H1 (cell line): ENCODE data around the gene MAPK14. TPM values are rescaled to one million over a fixed set of nuclear protein-coding genes. Genes with fewer than 3 reads are reported as not detected.

Experiments used
- CTCF ChIA-PET: fragments of 300-600 bp; sonication (Branson Sonifier 250); formaldehyde crosslinking; loops from one replicate; lab custom pipeline; 2021; ENCODE audit not compliant: partially characterized antibody; lab: Charles Lee
- POLR2A ChIA-PET: fragments of 300-600 bp; sonication (Branson Sonifier 250); formaldehyde crosslinking; loops from one replicate; lab custom pipeline; 2021; ENCODE audit warnings: inconsistent platforms; ENCODE audit not compliant: partially characterized antibody; lab: Charles Lee
- DNase-seq, 2 experiments: peaks; one replicate each; pipeline versions ENCODE4 v3.0.0 to v3.0.0-alpha.2; 2010 to 2022; ENCODE audit warnings: low spot score in 2 of 2, low read depth in 1 of 2, mixed read lengths in 1 of 2
- FAIRE-seq: peaks from 2 replicates; lab custom pipeline; 2011; peaks lifted over from hg19 to GRCh38; lab: Jason Lieb, UNC
- H2AFZ ChIP-seq: 2 replicates; pipeline ENCODE4 v1.8.1; 2012; ENCODE audit warnings: low read length, inconsistent platforms
- H2AK5ac ChIP-seq: 2 replicates; pipeline ENCODE4 v1.6.1; 2013; ENCODE audit warnings: low read depth, low read length
- H2BK120ac ChIP-seq: replicated peaks from 2 replicates; pipeline ENCODE3; 2013; ENCODE audit warnings: low read depth, low read length, inconsistent platforms
- H2BK12ac ChIP-seq: 2 replicates; pipeline ENCODE4 v1.6.1; 2013; ENCODE audit warnings: low read depth, low read length
- H2BK15ac ChIP-seq: 2 replicates; pipeline ENCODE4 v1.6.1; 2013; ENCODE audit warnings: low read length
- H2BK20ac ChIP-seq: 2 replicates; pipeline ENCODE4 v1.6.1; 2013; ENCODE audit warnings: low read length
- H2BK5ac ChIP-seq: 2 replicates; pipeline ENCODE4 v1.6.1; 2013; ENCODE audit warnings: low read depth, low read length
- H3K14ac ChIP-seq: 2 replicates; pipeline ENCODE4 v1.6.1; 2013; ENCODE audit warnings: inconsistent platforms; ENCODE audit not compliant: insufficient read length
- H3K18ac ChIP-seq: 2 replicates; pipeline ENCODE4 v1.6.1; 2013; ENCODE audit warnings: low read length; ENCODE audit errors: extremely low read depth
- H3K23ac ChIP-seq: 2 replicates; pipeline ENCODE4 v1.6.1; 2013; ENCODE audit warnings: inconsistent platforms; ENCODE audit not compliant: insufficient read length
- H3K23me2 ChIP-seq: 2 replicates; pipeline ENCODE4 v1.6.1; 2013; ENCODE audit warnings: low read depth, low read length
- H3K27ac ChIP-seq: 2 replicates; pipeline ENCODE4 v1.6.1; 2011; ENCODE audit warnings: low read depth, low read length, inconsistent platforms
- H3K27me3 ChIP-seq, 4 experiments: replicated peaks in 1 of 4; 1 replicate in 1 of 4; 2 replicates in 3 of 4; pipeline versions ENCODE4 v1.6.1 to v1.8.1; 2011 to 2013; ENCODE audit warnings: low read length in 3 of 4, mild to moderate bottlenecking in 3 of 4, inconsistent platforms in 2 of 4, mixed read lengths in 2 of 4, moderate library complexity in 1 of 4; ENCODE audit not compliant: control insufficient read depth in 3 of 4, insufficient read depth in 3 of 4; ENCODE audit errors: extremely low read depth in 1 of 4
- H3K36me3 ChIP-seq, 4 experiments: 2 replicates each; pipeline versions ENCODE4 v1.6.1 to v1.8.1; 2011 to 2013; ENCODE audit warnings: mild to moderate bottlenecking in 4 of 4, low read length in 3 of 4, moderate library complexity in 2 of 4, control low read depth in 1 of 4, inconsistent platforms in 1 of 4; ENCODE audit not compliant: insufficient read depth in 4 of 4, control insufficient read depth in 2 of 4
- H3K4ac ChIP-seq: replicated peaks from 2 replicates; pipeline ENCODE3; 2013; ENCODE audit warnings: low read length, low read depth, mixed read lengths, inconsistent platforms; ENCODE audit not compliant: insufficient read length
- H3K4me1 ChIP-seq, 4 experiments: replicated peaks in 1 of 4; 1 replicate in 1 of 4; 2 replicates in 3 of 4; pipeline versions ENCODE4 v1.6.1 to v1.8.1; 2011 to 2013; ENCODE audit warnings: low read length in 3 of 4, inconsistent platforms in 2 of 4, mixed read lengths in 1 of 4; ENCODE audit not compliant: insufficient read depth in 4 of 4, control insufficient read depth in 3 of 4
- H3K4me2 ChIP-seq, 2 experiments: 2 replicates each; pipeline versions ENCODE4 v1.6.1 to v1.8.1; 2011 to 2013; ENCODE audit warnings: low read depth in 2 of 2, low read length in 2 of 2, control low read depth in 1 of 2, inconsistent platforms in 1 of 2, mild to moderate bottlenecking in 1 of 2; ENCODE audit not compliant: insufficient read depth in 1 of 2
- H3K4me3 ChIP-seq, 4 experiments: fragments of 200-600, 300-600 bp in 1 of 4; sonication (generic), shearing (Covaris generic), sonication (Bioruptor Twin) in 1 of 4; 2 replicates each; pipeline versions ENCODE4 v1.5.1 to v1.8.1; 2011 to 2016; ENCODE audit warnings: low read length in 4 of 4, low read depth in 3 of 4, control low read depth in 2 of 4, inconsistent platforms in 2 of 4, mild to moderate bottlenecking in 2 of 4, mixed read lengths in 1 of 4, moderate library complexity in 1 of 4; ENCODE audit not compliant: insufficient read depth in 2 of 4; ENCODE audit errors: extremely low read depth in 1 of 4
- H3K56ac ChIP-seq: replicated peaks from 2 replicates; pipeline ENCODE3; 2013; ENCODE audit warnings: low read depth, mild to moderate bottlenecking, mixed read lengths, low read length, inconsistent platforms; ENCODE audit not compliant: insufficient read length
- H3K79me1 ChIP-seq: 2 replicates; pipeline ENCODE4 v1.6.1; 2013; ENCODE audit warnings: low read depth, low read length, control low read depth
- H3K79me2 ChIP-seq, 2 experiments: 2 replicates each; pipeline versions ENCODE4 v1.6.1 to v1.8.1; 2012 to 2013; ENCODE audit warnings: low read length in 2 of 2, mild to moderate bottlenecking in 2 of 2, inconsistent platforms in 1 of 2; ENCODE audit not compliant: insufficient read depth in 2 of 2, control insufficient read depth in 1 of 2
- H3K9ac ChIP-seq, 4 experiments: replicated peaks in 1 of 4; 1 replicate in 1 of 4; 2 replicates in 3 of 4; pipeline versions ENCODE4 v1.6.1 to v1.8.1; 2011 to 2013; ENCODE audit warnings: low read depth in 3 of 4, low read length in 3 of 4, control low read depth in 2 of 4, mild to moderate bottlenecking in 2 of 4, moderate library complexity in 2 of 4, inconsistent platforms in 1 of 4; ENCODE audit errors: extremely low read depth in 1 of 4
- H3K9me3 ChIP-seq, 2 experiments: 2 replicates each; pipeline versions ENCODE4 v1.6.1 to v1.8.1; 2012 to 2013; ENCODE audit warnings: mild to moderate bottlenecking in 2 of 2, moderate library complexity in 2 of 2, control low read depth in 1 of 2, inconsistent platforms in 1 of 2, low read depth in 1 of 2, low read length in 1 of 2, mixed read lengths in 1 of 2; ENCODE audit not compliant: insufficient read depth in 2 of 2
- H4K20me1 ChIP-seq, 2 experiments: replicated peaks in 1 of 2; 2 replicates each; pipeline versions ENCODE3 to v1.8.1; 2011 to 2013; ENCODE audit warnings: inconsistent platforms in 2 of 2, low read length in 2 of 2, mild to moderate bottlenecking in 1 of 2; ENCODE audit not compliant: insufficient read depth in 2 of 2, control insufficient read depth in 1 of 2
- H4K5ac ChIP-seq: 2 replicates; pipeline ENCODE4 v1.6.1; 2013; ENCODE audit warnings: low read length, low read depth, mixed read lengths, inconsistent platforms; ENCODE audit not compliant: insufficient read length
- H4K8ac ChIP-seq: 2 replicates; pipeline ENCODE4 v1.8.0; 2013; ENCODE audit warnings: mild to moderate bottlenecking, moderate library complexity, low read length, inconsistent platforms; ENCODE audit not compliant: insufficient read depth; ENCODE audit errors: extremely low read depth
- H4K91ac ChIP-seq: replicated peaks from 2 replicates; pipeline ENCODE3; 2013; ENCODE audit warnings: low read length, mixed read lengths, inconsistent platforms; ENCODE audit not compliant: insufficient read length
- BACH1 ChIP-seq: IDR thresholded peaks from 2 replicates; pipeline ENCODE4 v1.6.1; 2012; ENCODE audit warnings: low read length, improper control_type of control experiment
- BCL11A ChIP-seq, 2 experiments: IDR thresholded peaks; one replicate each; pipeline ENCODE4 v1.6.1; 2011; ENCODE audit warnings: low read depth in 2 of 2, low read length in 2 of 2, mild to moderate bottlenecking in 2 of 2
- CHD1 ChIP-seq: IDR thresholded peaks from 2 replicates; pipeline ENCODE4 v1.6.1; 2012; ENCODE audit warnings: low read depth, low read length, improper control_type of control experiment
- CHD2 ChIP-seq: IDR thresholded peaks from 2 replicates; pipeline ENCODE4 v1.6.1; 2012; ENCODE audit warnings: low read length, improper control_type of control experiment
- EP300 ChIP-seq, 2 experiments: IDR thresholded peaks; 1 replicate in 1 of 2; 2 replicates in 1 of 2; pipeline ENCODE4 v1.6.1; 2011 to 2012; ENCODE audit warnings: low read depth in 2 of 2, low read length in 2 of 2, mild to moderate bottlenecking in 2 of 2, borderline replicate concordance in 1 of 2, inconsistent platforms in 1 of 2, moderate library complexity in 1 of 2
- EZH2 ChIP-seq: fragments of 200-600 bp; sonication (generic); IDR thresholded peaks from 2 replicates; pipeline ENCODE4 v1.7.1; 2012; ENCODE audit warnings: low read depth, mild to moderate bottlenecking, moderate library complexity, low read length, inconsistent platforms; ENCODE audit not compliant: severe bottlenecking
- POU5F1 ChIP-seq: IDR thresholded peaks from 2 replicates; pipeline ENCODE4 v1.6.1; 2011; ENCODE audit warnings: low read depth, mild to moderate bottlenecking, low read length, moderate library complexity
- RAD21 ChIP-seq, 2 experiments: IDR thresholded peaks in 1 of 2; conservative IDR thresholded peaks in 1 of 2; 2 replicates each; pipeline ENCODE4 v1.6.1; 2011; ENCODE audit warnings: low read depth in 2 of 2, low read length in 2 of 2, improper control_type of control experiment in 1 of 2, inconsistent platforms in 1 of 2, mild to moderate bottlenecking in 1 of 2, moderate library complexity in 1 of 2
- RBBP5 ChIP-seq: IDR thresholded peaks from 2 replicates; pipeline ENCODE4 v1.7.1; 2012; ENCODE audit warnings: low read depth, mild to moderate bottlenecking, inconsistent platforms, low read length, moderate library complexity, borderline replicate concordance
- RNF2 ChIP-seq: fragments of 200-900, 300-1000 bp; sonication (generic); IDR thresholded peaks from 2 replicates; pipeline ENCODE4 v1.7.1; 2016; ENCODE audit warnings: borderline replicate concordance, low read depth, mild to moderate bottlenecking, antibody characterized with exemption, low read length; ENCODE audit not compliant: poor library complexity, severe bottlenecking; ENCODE audit errors: missing control alignments
- SIRT6 ChIP-seq: IDR thresholded peaks from one replicate; pipeline ENCODE4 v1.7.1; 2012; ENCODE audit warnings: low read length, inconsistent platforms
- SP1 ChIP-seq: IDR thresholded peaks from 2 replicates; pipeline ENCODE4 v1.6.1; 2011; ENCODE audit warnings: low read depth, low read length
- TBP ChIP-seq: IDR thresholded peaks from 2 replicates; pipeline ENCODE4 v1.6.1; 2011; ENCODE audit warnings: low read depth, low read length, improper control_type of control experiment
- WGBS, 2 experiments: shearing (Covaris generic) in 1 of 2; methylation state at CpG; one replicate each; pipeline versions ENCODE4 v1.1.6 to v1.1.7; 2013 to 2015; ENCODE audit warnings: low lambda C conversion rate in 2 of 2, mixed read lengths in 2 of 2, inconsistent platforms in 1 of 2, low coverage in 1 of 2, missing lambda C conversion rate in 1 of 2; ENCODE audit not compliant: insufficient replicate concordance in 2 of 2, insufficient coverage in 1 of 2, insufficient read length in 1 of 2; ENCODE audit errors: extremely low coverage in 1 of 2, missing lambda C conversion rate in 1 of 2; 5-methylcytosine and 5-hydroxymethylcytosine counted together
- polyA plus RNA-seq, 7 experiments: library from polyadenylated mRNA; depleted of rRNA in 3 of 7; stranded (reverse) in 5 of 7; unstranded in 2 of 7; fragments of >200 nt in 5 of 7; fragments of 200-250 nt in 2 of 7; gene quantifications; 1 replicate in 5 of 7; 2 replicates in 1 of 7; 4 replicates in 1 of 7; pipeline versions ENCODE4 v1.2.1 to v1.2.3, GENCODE V29; 2011 to 2013; ENCODE audit warnings: missing spikeins in 2 of 7, mixed read lengths in 2 of 7
- total RNA-seq: library from RNA; stranded (reverse); fragmentation: NEBNext Ultra II Directional; extraction: Animal tissue kit (Norgen Biotek cat#: 25700); gene quantifications from 2 replicates; pipeline ENCODE4 v1.2.1, GENCODE V29; 2021

MAPK14 gene
- total and polyA plus RNA-seq, 2 of the 8 experiments (the other 6 are each of a cell fraction or from before 2014, with no cell fraction given) = 18.1 to 39.3 TPM

- H3K9ac ChIP-seq = no peak overlapping the region
These were observed 108.9 kb downstream of the MAPK14 start for GRCh38 chr6:36136551-36136950.

More at GRCh38 chr6:36136551-36136950, 108.9 kb downstream of the MAPK14 start:
- H3K27ac ChIP-seq = no peak overlapping the region
- no peak overlapping the region for H2BK5ac ChIP-seq
- H3K4me1 ChIP-seq = peaks cover 5 to 15% (median 10%) of the 10 kb centered on the region in 4 experiments
- no peak overlapping the region for H3K23ac ChIP-seq
- DNase-seq = no peak
- TF ChIP-seq BACH1 = no peak
- TF ChIP-seq RAD21 (IDR thresholded peaks at IDR 0.05 in 1 of 2, conservative IDR thresholded peaks at IDR 0.05 in 1 of 2; ENCODE audit: low read depth in 2 of 2, low read length in 2 of 2) = no peak
- no peak for TF ChIP-seq BCL11A (IDR thresholded peaks at IDR 0.05; ENCODE audit: low read depth in 2 of 2, low read length in 2 of 2)
- TF ChIP-seq SIRT6 = no peak
- no peak for TF ChIP-seq SP1
- TF ChIP-seq POU5F1 = no peak
- TF ChIP-seq TBP = no peak
- TF ChIP-seq EP300 (IDR thresholded peaks at IDR 0.05; ENCODE audit: borderline replicate concordance in 1 of 2, low read depth in 2 of 2, low read length in 2 of 2) = no peak
- no peak for TF ChIP-seq RBBP5
- TF ChIP-seq EZH2 = no peak
- TF ChIP-seq RNF2 = no peak
- TF ChIP-seq CHD1 = no peak
- TF ChIP-seq CHD2 = no peak
- TF ChIP-seq, all 59 proteins: peak for 0
- POLR2A ChIA-PET = interaction anchor here (1.3 kb wide), 1 partner anchor 11 kb away, joined by 3 read pairs; no protein-coding TSS in a partner anchor
- Histone ChIP-seq H3K4me3 (no peak overlapping the region), H2BK15ac (no peak overlapping the region), H3K79me1 (no peaks in the 10 kb centered on the region; the same call in 1 of the 2 replicates), H4K20me1 (no peaks in the 10 kb centered on the region), H3K23me2 (no peaks in the 10 kb centered on the region), H3K36me3 (peaks cover 0 to 2% (median 0%) of the 10 kb centered on the region in 4 experiments; a peak in 1 of 8 replicates), H2BK120ac (no peak overlapping the region), H4K8ac (no peak overlapping the region), H2AK5ac (no peak overlapping the region), H4K91ac (no peak overlapping the region), H3K9me3 (no peaks in the 10 kb centered on the region), H2BK20ac (no peak overlapping the region), H2BK12ac (no peak overlapping the region), H3K56ac (no peak overlapping the region), H3K14ac (no peak overlapping the region), H3K79me2 (no peaks in the 10 kb centered on the region), H3K18ac (no peak overlapping the region), H4K5ac (no peak overlapping the region), H2AFZ (no peak overlapping the region), H3K4ac (no peak overlapping the region), H3K4me2 (no peak overlapping the region), H3K27me3 (no peaks in the 10 kb centered on the region; a peak in 1 of 7 replicates)
- WGBS, 2 experiments = 87% methylated on average over 12 of the region's 12 CpGs; no CpG with 5 or more reads in 1 of the 2 experiments
- FAIRE-seq = no peak
- CTCF ChIA-PET = interaction anchor here (0.9 to 1.9 kb wide), 3 partner anchors 8 to 58 kb away, joined by 3 to 9 read pairs (median 3); no protein-coding TSS in a partner anchor
